SHP77 treated with DMSO at 0.1 percent for 48 hours (cell line): Measurements from ENCODE around the gene NUP42.
A peak's percentile ranks its signal among the peaks of the same experiment; 100 is the strongest.
"Not testable (repeated sequence)": the region's sequence is repeated elsewhere in the genome, so short reads cannot be mapped to it uniquely, and the experiment has no call there.

ENCODE experiments used
- DNase-seq: peaks from one replicate; lab custom pipeline; 2025; lab: John Stamatoyannopoulos, UW

NUP42 gene, protein sequence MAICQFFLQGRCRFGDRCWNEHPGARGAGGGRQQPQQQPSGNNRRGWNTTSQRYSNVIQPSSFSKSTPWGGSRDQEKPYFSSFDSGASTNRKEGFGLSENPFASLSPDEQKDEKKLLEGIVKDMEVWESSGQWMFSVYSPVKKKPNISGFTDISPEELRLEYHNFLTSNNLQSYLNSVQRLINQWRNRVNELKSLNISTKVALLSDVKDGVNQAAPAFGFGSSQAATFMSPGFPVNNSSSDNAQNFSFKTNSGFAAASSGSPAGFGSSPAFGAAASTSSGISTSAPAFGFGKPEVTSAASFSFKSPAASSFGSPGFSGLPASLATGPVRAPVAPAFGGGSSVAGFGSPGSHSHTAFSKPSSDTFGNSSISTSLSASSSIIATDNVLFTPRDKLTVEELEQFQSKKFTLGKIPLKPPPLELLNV

DNA sequence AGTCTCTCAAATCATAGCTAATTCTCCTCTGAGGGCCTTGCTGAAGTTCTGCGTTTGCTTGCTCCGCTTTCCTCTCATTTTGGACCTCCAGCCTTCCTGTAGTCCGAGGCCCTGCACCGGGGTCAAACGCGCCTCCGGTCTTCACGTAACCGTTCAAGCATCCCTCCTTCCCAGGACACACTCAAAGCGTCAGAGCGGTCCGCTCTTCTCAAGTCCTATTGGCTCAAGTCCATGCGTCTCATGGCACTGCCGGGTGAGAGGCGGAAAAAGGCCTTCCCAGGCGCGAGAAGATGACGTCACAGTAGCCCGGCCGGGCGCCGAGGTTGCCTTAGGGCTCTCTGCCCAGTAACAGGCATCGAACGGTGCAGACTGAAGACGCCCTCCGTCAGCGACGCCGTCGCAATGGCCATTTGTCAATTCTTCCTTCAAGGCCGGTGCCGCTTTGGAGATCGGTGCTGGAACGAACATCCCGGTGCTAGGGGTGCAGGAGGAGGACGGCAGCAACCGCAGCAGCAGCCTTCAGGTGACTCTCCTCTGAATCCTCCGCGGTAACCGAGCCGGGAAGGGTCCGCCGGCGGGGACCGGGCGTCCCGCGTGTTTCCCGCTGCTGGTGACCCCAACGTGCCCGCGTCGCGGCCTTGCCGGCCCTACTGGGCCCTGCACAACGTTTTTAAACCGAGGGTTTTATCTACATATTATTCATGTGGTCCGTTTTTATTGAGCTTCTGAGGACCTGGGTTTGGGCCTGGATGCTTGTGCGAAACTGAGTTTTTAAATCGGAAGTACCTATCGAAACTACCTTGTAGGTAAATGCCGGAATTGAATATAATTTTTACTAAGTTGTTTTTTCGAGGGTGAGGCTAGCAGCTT is at the start of gene NUP42:
Gene NUP42 (plus strand): TSS at position 365 of the 870 bp plus-strand sequence. CDS start 38 bp downstream, at position 403.
- peak; percentile 99 for DNase-seq

DNA sequence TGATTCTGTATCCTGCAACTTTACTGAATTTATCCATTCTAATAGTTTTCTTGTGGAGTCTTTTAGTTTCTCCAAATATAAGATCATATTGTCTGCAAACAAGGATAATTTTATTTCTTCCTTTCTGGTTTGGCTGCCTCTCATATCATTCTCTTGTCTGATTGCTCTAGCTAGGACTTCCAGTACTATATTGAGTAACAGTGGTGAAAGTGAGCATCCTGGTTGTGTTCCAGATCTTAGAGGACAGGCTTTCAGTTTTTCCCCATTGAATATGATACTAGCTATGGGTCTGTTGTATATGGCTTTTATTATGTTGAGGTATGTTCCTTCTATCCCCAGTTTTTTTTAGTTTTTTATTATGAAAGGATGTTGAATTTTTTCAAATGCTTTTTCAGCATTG is 48.1 kb upstream of the NUP42 start:
- no peak for DNase-seq

DNA sequence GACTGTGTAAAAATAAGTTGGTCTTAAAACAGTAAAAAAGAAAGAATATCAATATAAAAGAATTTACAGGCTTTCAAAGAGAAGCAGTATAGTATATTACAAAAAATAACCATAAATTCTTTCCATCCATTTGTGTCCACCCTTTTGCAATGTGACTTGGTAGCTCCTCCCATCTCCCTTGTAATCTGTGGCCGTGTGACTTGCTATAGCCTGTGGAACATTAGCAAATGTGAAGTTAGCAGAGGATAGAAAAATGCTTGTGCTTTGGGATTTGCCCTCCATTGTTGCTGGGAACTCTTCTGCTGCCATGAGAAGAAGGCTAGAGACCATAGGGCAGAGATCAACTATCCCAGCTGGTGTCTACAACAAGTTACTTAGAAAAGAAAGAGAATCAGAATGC is 46.1 kb upstream of the NUP42 start:
- DNase-seq, result no peak

DNA sequence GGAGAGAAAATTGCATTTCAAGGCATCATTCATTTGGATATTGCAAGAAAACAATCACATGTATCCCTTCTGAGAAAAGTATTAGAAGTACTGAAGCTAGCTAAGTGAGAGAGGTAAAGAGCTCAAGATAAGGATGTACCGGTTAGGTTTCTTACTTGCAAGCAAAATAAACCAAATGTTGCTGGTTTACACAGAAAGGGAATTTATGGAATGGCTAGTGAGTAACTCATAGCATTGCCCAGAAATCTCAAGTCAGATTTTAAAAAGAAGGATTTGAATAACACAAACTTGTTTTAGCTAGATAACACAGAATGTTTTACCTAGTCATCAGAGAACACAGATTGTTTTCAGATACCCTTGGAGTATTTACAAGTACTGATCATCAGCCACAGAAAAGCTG is 45.6 kb upstream of the NUP42 start:
- no peak for DNase-seq

DNA sequence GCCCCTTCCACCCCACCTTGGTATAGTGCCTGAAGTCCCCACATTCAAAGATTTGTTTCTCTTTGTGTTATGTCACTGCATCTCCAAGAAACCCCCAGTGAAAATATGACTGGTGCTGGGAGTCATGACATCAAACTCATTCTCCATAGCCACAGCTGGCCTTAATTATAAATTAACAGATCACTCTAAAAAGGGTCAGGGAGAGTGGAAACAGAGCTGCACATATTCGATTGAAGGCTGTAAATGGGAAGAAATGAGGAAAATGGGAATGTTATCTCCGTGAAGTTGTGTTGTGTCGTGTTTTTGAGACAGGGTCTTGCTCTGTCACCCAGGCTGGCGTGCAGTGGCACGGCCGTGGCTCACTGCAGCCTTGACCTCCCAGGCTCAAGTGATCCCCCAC is 24.2 kb upstream of the NUP42 start:
- no peak for DNase-seq

DNA sequence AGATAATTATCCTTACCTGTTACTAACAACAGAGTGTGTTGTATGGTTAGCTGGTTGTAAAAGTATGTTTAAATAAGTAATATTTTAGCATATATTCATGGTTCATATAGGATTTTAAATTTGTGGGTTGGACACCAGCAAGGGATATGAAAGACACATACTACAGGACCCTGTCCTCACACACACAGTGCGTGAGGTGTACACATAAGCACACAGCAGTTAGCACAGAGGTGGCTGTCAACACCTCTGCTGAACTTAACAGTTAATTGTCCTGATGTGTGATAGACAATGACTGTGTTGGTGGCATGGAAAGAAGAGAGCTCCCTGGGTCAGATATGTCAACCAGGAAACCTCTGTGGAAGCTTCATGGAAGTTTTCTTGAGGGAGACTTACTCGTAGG is 23.3 kb upstream of the NUP42 start:
- no peak for DNase-seq

DNA sequence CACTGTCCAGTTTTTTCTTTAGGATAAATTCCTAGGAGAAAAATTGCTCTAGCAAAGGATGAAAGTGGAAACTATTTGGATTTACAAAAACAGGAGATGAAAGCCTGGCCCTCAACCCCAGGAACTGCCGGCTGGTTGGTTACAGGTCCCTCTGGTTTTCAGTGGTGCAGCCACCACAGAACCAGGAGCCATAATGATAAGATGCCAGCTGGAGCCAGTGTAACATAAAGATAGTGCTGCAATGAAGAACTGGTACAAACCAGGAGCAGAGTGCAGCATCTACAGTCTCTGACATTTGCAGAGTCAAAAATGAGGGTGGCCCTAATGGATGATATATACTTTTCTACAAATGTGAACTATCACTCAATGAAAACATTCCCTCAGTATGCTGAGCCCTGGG is 20.4 kb upstream of the NUP42 start:
- no peak for DNase-seq

DNA sequence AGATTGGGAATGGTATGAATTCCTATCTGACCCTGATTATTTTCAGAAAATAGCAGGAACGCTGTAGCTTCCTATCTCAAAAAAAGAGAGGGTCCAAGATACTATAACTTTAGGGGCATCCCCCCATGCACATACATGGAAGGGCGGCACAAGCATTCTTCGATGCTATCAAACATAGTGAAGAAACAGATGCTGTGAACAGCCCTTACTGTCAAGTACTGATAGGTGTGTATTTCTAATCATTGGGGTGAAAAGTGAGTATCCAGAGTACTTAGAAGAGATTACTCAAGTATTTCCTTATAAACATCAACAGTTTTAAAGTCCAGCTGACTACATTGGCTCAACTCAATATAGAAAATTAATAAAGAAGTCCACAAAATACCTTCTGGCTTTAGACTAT is 17.0 kb upstream of the NUP42 start:
- no peak for DNase-seq

DNA sequence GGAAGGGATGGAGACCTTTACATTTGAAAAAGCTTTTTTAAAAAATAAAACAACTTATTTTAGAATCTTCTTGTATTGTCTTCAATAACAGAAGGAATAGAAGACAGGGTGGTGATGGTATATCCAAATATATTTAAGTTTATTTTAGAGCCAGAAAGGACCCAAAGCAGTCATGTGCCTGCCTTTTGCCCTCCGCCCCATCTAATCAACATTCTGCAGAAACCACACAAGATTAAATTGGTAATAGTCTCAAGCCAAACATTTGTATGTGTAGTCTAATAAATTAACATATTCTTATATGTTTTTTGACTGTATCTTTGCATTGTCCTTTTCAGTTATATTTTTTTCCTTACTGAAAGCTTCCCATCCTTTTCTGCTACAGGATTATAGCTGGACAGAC is 16.5 kb upstream of the NUP42 start:
- no peak for DNase-seq

DNA sequence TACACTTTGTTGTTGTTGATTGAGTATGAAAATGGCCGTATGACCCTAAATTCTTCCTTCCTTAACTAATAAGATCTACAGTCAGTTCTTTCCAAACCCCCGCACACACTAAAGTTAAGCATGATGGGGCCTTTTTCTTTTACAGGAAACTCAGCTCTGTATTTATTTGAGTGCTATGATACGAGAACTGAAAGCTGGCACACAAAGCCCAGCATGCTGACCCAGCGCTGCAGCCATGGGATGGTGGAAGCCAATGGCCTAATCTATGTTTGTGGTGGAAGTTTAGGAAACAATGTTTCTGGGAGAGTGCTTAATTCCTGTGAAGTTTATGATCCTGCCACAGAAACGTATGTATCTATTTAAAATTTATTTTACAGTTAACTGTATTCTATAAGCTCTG is 14.2 kb upstream of the NUP42 start:
- no peak for DNase-seq

DNA sequence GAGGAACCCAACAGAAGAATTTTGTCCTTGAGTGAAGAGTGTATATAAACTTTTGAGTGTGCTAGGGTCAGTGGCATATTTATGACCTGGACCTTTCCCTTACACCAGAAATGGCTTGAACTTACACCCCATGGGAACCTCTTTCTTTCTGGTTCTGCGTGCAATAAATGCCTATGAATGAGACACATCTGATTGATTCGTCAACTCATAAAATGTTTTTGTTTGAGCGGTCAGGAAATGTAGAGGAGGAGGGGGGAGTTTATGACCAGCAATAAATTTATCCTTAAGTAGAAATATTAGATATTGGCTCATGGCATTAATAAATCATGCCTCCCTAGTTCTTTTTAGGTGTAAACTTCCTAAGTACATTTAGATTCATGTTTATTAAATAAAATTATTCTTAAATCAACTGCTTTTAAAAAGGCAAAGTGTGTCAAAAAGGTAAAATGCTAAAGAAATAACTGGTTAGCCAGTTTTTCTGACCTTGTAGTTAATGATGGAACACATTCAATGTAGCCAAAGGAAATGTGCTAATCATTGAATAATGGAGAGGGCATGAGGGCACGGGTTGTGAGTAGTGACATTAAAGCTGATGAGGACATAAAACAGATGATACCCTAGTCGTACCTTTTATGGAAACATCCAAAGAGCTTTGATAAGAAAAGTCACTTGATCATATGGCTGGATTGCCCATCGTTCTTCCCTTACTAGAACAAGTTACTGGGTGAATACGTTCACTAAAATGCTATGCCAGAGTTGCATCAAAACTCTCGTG is 13.6 kb upstream of the NUP42 start:
- no peak for DNase-seq

DNA sequence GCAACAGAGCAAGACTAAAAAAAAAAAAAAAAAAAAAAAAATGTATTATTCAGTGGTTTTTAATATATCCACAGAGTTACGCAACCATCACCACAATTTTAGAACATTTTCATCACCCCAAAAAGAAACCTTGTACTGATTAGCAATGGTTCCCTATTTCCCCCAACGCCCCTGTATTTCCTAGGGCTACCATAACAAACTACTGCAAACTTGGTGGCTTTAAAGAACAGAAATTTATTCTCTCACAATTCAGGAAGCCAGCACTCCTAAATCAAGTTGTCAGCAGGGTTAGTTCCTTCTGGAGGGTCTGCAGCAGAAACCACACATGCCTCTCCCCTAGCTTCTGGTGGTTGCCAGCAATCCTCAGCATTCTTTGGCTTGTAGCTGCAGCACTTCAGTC is 5.9 kb upstream of the NUP42 start:
- no peak for DNase-seq

DNA sequence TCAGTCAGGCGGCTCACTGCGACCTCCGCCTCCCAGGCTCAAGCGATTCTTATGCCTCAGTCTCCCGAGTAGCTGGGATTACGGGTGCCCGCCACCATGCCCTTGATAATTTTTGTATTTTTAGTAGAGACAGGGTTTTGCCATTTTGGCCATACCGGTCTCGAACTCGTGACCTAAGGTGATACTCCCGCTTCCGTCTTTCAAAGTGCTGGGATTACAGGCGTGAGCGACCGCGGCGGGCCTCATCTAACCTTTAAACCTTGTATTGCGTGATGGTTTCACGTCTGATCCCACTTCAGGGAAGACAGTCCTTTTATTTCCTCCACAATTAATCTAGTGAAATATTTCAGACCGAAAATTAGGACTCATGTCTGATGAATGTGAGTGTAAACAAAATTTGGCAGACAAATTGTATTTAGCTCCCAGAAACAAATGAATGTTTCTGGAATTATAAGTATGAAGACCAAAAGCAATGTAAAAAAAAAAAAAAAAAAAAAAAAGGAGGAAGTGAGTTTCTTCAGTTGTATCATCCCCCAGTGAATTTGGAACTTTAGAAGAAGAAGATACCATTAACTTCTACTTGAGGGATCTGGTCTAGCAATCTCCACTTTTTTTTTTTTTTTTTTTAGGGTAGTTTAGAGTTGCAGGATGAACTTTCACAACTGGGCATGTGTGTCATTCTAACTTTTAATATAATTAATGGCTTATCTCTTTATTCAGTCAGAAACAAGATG is 1.6 kb downstream of the NUP42 start:
- DNase-seq, result no peak

DNA sequence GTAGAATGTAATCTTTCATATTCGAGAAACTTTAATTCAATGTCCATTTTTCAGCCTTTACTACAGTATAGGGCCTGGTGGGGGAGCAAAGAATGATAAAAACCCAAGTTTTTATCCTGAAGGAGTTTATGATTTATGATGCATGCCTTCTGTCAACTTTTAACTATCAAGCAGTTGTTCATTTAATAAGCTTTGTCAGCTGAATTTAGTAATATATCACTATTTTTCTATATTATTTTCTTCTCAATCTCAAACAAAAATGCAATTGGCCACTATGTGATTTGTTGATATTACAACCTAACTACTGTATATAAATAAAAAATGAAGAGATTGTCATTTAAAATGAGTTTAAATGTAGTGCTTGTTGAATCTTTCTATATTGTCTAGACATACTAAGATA is 2.4 kb downstream of the NUP42 start:
- DNase-seq, result no peak

DNA sequence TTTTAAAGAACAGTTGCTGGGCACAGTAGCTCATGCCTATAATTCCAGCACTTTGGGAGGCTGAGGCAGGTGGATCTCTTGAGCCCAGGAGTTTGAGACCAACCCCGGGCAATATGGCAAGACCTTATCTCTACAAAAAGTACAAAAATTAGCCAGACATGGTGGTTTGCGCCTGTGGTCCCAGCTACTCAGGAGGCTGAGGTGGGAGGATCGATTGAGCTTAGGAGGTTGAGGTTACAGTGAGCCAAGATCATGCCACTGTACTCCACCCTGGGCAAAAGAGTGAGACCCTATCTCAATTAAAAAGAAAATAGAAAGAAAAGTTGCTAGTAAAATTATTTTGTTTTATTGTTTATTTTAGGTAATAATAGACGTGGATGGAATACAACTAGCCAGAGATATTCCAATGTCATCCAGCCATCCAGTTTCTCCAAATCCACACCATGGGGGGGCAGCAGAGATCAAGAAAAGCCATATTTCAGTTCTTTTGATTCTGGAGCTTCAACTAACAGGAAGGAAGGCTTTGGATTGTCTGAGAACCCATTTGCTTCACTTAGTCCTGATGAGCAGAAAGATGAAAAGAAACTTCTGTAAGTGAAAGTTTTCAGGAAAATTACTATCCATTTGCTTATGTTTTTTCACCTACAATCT is 3.0 kb downstream of the NUP42 start:
- peak; percentile 23 for DNase-seq

DNA sequence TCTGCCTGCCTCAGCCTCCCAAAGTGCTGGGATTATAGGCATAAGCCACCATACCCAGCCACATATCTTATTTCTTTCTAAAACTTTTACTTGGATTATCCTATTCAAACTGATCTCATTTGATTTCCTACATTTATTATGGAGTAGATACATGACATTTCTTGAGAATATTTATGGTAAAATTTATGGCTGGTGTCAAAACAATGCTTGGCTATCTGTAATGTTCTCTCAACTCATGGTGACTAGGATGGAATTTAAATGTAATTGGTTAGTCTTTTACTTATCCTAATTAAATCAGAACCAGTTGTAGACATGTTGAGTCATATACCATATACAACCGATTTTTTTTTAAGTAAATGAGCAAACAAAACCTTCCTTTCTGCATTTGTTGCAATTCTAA is 4.1 kb downstream of the NUP42 start:
- no peak for DNase-seq

DNA sequence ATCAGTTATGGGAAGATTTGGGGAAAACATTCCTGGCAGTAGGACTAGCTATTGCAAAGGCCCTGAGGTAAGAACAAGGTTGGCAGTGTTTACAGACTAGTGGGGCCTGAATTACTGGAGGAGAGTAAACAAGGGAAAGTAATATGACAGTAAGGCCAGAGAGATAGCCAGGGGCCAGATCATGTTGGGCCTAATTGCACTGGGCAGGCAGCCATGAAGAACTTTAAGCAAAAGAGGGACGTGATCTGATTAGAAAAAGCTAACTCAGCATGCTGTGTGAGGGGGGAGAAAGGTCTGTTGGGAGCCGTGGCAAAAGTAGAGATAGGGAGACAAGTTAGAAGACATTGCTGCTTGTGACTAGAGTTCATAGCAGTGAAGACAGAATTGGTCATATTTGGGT is 9.2 kb downstream of the NUP42 start:
- DNase-seq, result no peak

DNA sequence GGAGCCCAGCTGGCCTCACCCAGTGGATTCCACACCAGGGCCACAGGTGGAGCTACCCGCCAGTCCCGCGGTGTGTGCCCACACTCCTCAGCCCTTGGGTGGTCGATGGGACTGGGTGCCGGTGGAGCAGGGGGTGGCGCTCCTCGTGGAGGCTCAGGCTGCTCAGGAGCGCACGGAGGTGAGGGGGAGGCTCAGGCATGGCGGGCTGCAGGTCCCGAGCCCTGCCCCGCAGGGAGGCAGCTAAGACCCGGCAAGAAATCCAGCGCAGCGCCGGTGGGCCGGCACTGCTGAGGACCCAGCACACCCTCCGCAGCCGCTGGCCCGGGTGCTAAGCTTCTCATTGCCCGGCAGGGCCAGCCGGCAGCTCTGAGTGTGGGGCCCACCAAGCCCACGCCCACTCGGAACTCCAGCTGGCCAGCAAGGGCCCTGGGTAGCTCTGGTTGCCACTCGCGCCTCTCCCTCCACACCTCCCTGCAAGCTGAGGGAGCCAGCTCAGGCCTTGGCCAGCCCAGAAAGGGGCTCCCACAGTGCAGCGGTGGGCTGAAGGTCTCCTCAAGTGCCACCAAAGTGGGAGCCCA is 11.9 kb downstream of the NUP42 start:
- DNase-seq, result not testable (repeated sequence)

DNA sequence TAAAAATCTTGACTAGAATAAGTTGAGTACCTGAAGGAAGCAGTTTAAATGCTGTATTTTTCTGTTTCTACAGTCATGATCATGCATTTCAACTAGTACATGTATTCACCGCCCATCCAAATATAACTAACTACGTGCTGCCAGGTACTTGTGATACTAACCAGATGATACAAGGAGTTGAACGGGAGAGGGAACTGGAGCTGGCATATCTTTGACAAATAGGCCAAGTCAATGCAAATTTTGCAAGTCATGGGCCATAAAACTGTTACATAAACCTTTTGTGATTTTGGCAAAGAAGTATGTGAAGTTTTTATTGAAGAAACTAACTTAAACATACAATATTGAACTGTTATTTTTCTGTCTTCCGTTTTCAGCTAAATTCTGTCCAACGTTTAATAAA is 14.5 kb downstream of the NUP42 start:
- DNase-seq, result no peak

DNA sequence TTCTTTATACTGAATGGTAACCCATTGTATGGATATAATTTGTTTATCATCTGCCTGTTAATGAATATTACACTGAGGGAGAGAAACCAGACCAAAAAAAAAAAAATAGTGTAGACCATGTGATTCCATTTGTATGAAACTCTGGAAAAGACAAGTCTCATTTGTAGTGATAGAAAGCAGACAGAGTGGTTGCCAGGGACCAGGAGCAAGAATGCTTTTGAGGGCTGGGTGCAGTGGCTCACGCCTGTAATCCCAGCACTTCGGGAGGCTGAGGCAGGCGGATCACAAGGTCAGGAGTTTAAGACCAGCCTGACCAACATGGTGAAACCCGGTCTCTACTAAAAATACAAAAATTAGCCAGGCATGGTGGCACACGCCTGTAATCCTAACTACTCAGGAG is 15.9 kb downstream of the NUP42 start:
- DNase-seq, result not testable (repeated sequence)

DNA sequence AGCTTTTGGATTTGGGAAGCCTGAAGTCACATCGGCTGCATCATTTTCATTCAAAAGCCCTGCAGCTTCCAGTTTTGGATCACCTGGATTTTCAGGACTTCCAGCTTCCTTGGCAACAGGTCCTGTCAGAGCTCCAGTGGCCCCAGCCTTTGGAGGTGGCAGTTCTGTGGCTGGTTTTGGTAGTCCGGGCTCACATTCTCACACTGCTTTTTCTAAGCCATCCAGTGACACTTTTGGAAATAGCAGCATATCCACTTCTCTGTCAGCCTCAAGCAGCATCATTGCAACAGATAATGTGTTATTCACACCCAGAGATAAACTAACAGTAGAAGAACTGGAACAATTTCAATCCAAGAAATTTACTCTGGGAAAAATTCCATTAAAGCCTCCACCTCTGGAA is 18.5 kb downstream of the NUP42 start:
- no peak for DNase-seq
